SU-DHL-6 (cell line): ENCODE results near the gene FAAP24.
"Not testable (repeated sequence)": the region's sequence is repeated elsewhere in the genome, so short reads cannot be mapped to it uniquely, and the experiment has no call there.

ENCODE experiments used
- EZH2phosphoT487 ChIP-seq: fragments of 200-600 bp; sonication (generic), shearing (Covaris generic); conservative IDR thresholded peaks from 2 replicates; pipeline ENCODE4 v1.6.1; 2018; ENCODE audit warnings: mild to moderate bottlenecking, antibody characterized with exemption, low read length, moderate library complexity, mixed read lengths
- TF ChIP-seq, protein P1 (sequence below): fragments of 200-600 bp; sonication (generic); IDR thresholded peaks from one replicate; pipeline ENCODE4 v1.5.1; 2017; ENCODE audit warnings: antibody characterized with exemption, mild to moderate bottlenecking, low read length, moderate library complexity; ENCODE audit not compliant: insufficient read depth, poor library complexity, severe bottlenecking

DNA sequence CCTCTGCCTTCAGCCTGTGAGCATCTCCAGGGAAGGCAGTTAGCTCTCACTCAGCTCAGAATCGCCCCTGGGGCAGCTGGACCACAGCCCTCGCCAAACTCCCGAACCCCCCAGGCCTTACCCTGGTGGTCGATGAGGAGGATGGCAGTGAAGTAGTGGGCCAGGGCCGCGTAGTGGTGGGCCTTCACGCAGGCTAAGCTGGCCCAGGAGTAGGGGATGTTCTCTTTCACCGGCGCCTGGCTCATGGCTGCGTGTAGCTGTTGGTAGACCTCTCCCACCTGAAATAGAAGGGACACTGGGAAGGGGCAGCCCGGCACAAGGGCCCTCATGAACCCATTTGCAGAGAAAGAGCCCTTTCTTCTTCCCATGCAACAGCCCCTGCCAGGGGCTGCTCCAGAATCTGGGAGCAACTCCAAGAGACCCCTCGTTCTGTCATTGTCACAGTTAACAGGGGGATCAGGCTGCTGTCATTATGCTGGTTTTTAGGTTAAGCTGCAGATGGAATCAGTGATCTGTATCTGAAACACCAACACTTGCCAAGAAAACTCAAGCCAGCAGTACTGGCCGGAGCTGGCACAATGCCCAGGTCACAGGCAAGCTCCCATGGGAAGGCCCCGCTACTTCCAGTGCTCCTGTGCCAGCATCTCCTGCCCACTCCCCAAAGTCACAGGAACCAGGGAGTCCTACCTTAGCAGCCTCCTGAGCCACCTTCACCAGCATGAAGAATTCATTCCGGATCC is 30.3 kb downstream of the FAAP24 start:
- TF ChIP-seq, protein P1, sequence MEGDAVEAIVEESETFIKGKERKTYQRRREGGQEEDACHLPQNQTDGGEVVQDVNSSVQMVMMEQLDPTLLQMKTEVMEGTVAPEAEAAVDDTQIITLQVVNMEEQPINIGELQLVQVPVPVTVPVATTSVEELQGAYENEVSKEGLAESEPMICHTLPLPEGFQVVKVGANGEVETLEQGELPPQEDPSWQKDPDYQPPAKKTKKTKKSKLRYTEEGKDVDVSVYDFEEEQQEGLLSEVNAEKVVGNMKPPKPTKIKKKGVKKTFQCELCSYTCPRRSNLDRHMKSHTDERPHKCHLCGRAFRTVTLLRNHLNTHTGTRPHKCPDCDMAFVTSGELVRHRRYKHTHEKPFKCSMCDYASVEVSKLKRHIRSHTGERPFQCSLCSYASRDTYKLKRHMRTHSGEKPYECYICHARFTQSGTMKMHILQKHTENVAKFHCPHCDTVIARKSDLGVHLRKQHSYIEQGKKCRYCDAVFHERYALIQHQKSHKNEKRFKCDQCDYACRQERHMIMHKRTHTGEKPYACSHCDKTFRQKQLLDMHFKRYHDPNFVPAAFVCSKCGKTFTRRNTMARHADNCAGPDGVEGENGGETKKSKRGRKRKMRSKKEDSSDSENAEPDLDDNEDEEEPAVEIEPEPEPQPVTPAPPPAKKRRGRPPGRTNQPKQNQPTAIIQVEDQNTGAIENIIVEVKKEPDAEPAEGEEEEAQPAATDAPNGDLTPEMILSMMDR, result not testable (repeated sequence)
- TF ChIP-seq EZH2phosphoT487, result not testable (repeated sequence)
